PFSK-1 (cell line): ENCODE results near the gene TASOR2.

Source experiments
- FOXP2 ChIP-seq: optimal IDR thresholded peaks from 2 replicates; pipeline ENCODE3; 2011; ENCODE audit warnings: borderline replicate concordance, control low read depth, inconsistent platforms; ENCODE audit not compliant: insufficient read depth; ENCODE audit errors: extremely low read length, extremely low read depth
- TAF1 ChIP-seq: IDR thresholded peaks from 2 replicates; pipeline ENCODE4 v1.6.1; 2012; ENCODE audit warnings: low read length, control low read depth, borderline replicate concordance; ENCODE audit not compliant: insufficient read depth

DNA sequence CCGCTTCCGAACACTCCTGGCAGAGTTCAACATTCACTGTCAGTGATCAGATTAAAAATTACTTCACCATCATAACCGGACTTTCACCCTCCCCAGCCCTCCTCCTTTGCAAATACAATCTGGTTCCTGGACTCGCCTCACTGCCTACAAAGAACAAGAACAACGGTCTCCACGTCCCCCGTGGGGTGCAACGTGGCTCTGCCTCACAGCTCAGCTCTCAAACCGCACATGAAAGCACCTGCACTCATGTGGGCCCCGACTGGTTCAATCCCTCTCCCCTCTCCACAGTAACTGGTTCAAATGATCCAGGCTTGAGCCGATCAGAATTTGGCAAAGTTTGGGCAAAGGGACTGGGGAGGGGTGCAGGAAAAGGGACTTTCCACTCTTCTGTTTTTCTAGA is 39.3 kb upstream of the TASOR2 start:
- TF ChIP-seq TAF1, result no peak
- no peak for TF ChIP-seq FOXP2
